ENCODE measurements around the gene MRPL28. TPM values are rescaled to one million over a fixed set of nuclear protein-coding genes. Genes with fewer than 3 reads are reported as not detected.

Gene MRPL28
- total RNA-seq, 4 donors from 2014 or later: 39.9 to 106 (median 80.7) TPM

- no peak for DNase-seq
Measured at GRCh38 chr16:325375-326145, 44.8 kb downstream of the MRPL28 start.

GRCh38 chr16:324451-325334 lies 45.6 kb downstream of the MRPL28 start:
- intact Hi-C loops (cut with DNase I): no loop called here
- Histone ChIP-seq H3K27me3 (no peaks in the 10 kb centered on the region), H3K4me1 (peaks cover 16 to 25% of the 10 kb centered on the region in 2 donors), H3K36me3 (no peaks in the 10 kb centered on the region), H3K9me3 (no peaks in the 10 kb centered on the region), H3K4me3 (replicated peaks in 1 of 3) (no peak overlapping the region), H3K27ac (peak overlapping the region in 2 of 3 donors; percentile 15 to 31)
- WGBS, 2 donors: 65 to 83% methylated on average over 21 to 42 of the region's 55 CpGs
- TF ChIP-seq POLR2A (IDR thresholded peaks at IDR 0.05) (no peak), CTCF (IDR thresholded peaks at IDR 0.05) (no peak)
- DNase-seq: peak; percentile 26 to 47

More at GRCh38 chr16:325375-326145, 44.8 kb downstream of the MRPL28 start:
- H3K27me3 ChIP-seq: no peaks in the 10 kb centered on the region
- 89 to 94% methylated on average over 17 of the region's 28 CpGs for WGBS, 2 donors
- peaks cover 16 to 25% of the 10 kb centered on the region in 2 donors for H3K4me1 ChIP-seq
- H3K9me3 ChIP-seq: no peaks in the 10 kb centered on the region
- no peak overlapping the region for H3K4me3 ChIP-seq (replicated peaks in 1 of 3)
- intact Hi-C loops (cut with DNase I): no loop called here
- TF ChIP-seq CTCF (IDR thresholded peaks at IDR 0.05) (no peak), POLR2A (IDR thresholded peaks at IDR 0.05) (no peak)
- H3K36me3 ChIP-seq: no peaks in the 10 kb centered on the region
- no peak overlapping the region for H3K27ac ChIP-seq

GRCh38 chr16:324201-324450 lies 46.2 kb downstream of the MRPL28 start:
- peaks cover 16 to 25% of the 10 kb centered on the region in 2 donors for H3K4me1 ChIP-seq
- TF ChIP-seq POLR2A (IDR thresholded peaks at IDR 0.05) (no peak), CTCF (IDR thresholded peaks at IDR 0.05) (no peak)
- intact Hi-C loops (cut with DNase I): no loop called here
- 79 to 85% methylated on average over 12 to 14 of the region's 17 CpGs for WGBS, 2 donors
- H3K27ac ChIP-seq: peak overlapping the region in 1 of 3 donors; percentile 31
- no peaks in the 10 kb centered on the region for H3K36me3 ChIP-seq
- no peaks in the 10 kb centered on the region for H3K27me3 ChIP-seq
- no peaks in the 10 kb centered on the region for H3K9me3 ChIP-seq
- no peak for DNase-seq
- no peak overlapping the region for H3K4me3 ChIP-seq (replicated peaks in 1 of 3)

GRCh38 chr16:322476-323143 lies 47.7 kb downstream of the MRPL28 start:
- no peak overlapping the region for H3K4me3 ChIP-seq (replicated peaks in 1 of 3)
- TF ChIP-seq CTCF (IDR thresholded peaks at IDR 0.05) (no peak), POLR2A (IDR thresholded peaks at IDR 0.05) (no peak)
- no peak for DNase-seq
- 88 to 93% methylated on average over 11 to 12 of the region's 13 CpGs for WGBS, 2 donors
- peaks cover 9 to 17% of the 10 kb centered on the region in 2 donors for H3K4me1 ChIP-seq
- H3K9me3 ChIP-seq: no peaks in the 10 kb centered on the region
- intact Hi-C loops (cut with DNase I): no loop called here
- H3K27ac ChIP-seq: no peak overlapping the region
- H3K36me3 ChIP-seq: peaks cover 0 to 6% of the 10 kb centered on the region in 2 donors
- no peaks in the 10 kb centered on the region for H3K27me3 ChIP-seq
